GM18499 (cell line): ENCODE data around the gene SLC7A14.

ENCODE experiments used
- ATAC-seq: cut with Tn5 transposase; IDR thresholded peaks from one replicate; pipeline ENCODE4 v1.9.1; 2021; ENCODE audit warnings: moderate number of reproducible peaks; ENCODE audit not compliant: insufficient read depth, unreplicated experiment

The SLC7A14 gene

GRCh38 chr3:170502297-170502696 is 83.6 kb downstream of the SLC7A14 start:
- no peak for ATAC-seq

GRCh38 chr3:170500995-170501394 is 84.9 kb downstream of the SLC7A14 start:
- no peak for ATAC-seq

- no peak for ATAC-seq
These were observed 85.4 kb downstream of the SLC7A14 start for GRCh38 chr3:170500462-170500861.

- no peak for ATAC-seq
These were observed 86.2 kb downstream of the SLC7A14 start for GRCh38 chr3:170499562-170500156.

GRCh38 chr3:170497207-170498095 is 88.4 kb downstream of the SLC7A14 start:
- ATAC-seq: no peak

GRCh38 chr3:170496868-170497140 is 89.1 kb downstream of the SLC7A14 start:
- ATAC-seq: no peak

- ATAC-seq: no peak
These were observed 89.6 kb downstream of the SLC7A14 start for GRCh38 chr3:170496026-170496867.

- no peak for ATAC-seq
These were observed 91.1 kb downstream of the SLC7A14 start for GRCh38 chr3:170494766-170495165.

- ATAC-seq: no peak
These were observed 92.1 kb downstream of the SLC7A14 start for GRCh38 chr3:170493712-170494182.

- no peak for ATAC-seq
These were observed 94.0 kb downstream of the SLC7A14 start for GRCh38 chr3:170491901-170492300.

- no peak for ATAC-seq
These were observed 94.9 kb downstream of the SLC7A14 start for GRCh38 chr3:170490828-170491560.

- ATAC-seq: no peak
These were observed 97.1 kb downstream of the SLC7A14 start for GRCh38 chr3:170488802-170489201.

- ATAC-seq: no peak
These were observed 98.8 kb downstream of the SLC7A14 start for GRCh38 chr3:170487031-170487430.

- no peak for ATAC-seq
These were observed 99.5 kb downstream of the SLC7A14 start for GRCh38 chr3:170486398-170486797.

- no peak for ATAC-seq
These were observed 100.2 kb downstream of the SLC7A14 start for GRCh38 chr3:170485696-170486095.

- ATAC-seq: no peak
These were observed 100.6 kb downstream of the SLC7A14 start for GRCh38 chr3:170485294-170485693.

GRCh38 chr3:170484869-170485268 is 101.0 kb downstream of the SLC7A14 start:
- ATAC-seq: no peak

GRCh38 chr3:170483485-170484262 is 102.2 kb downstream of the SLC7A14 start:
- no peak for ATAC-seq

GRCh38 chr3:170482199-170482598 is 103.7 kb downstream of the SLC7A14 start:
- ATAC-seq: no peak

- ATAC-seq: no peak
These were observed 105.8 kb downstream of the SLC7A14 start for GRCh38 chr3:170480111-170480510.
